GM18873 (cell line): ENCODE results near the gene ERICH6.
A peak's percentile ranks its signal among the peaks of the same experiment; 100 is the strongest.

Source experiments
- ATAC-seq: cut with Tn5 transposase; IDR thresholded peaks from one replicate; pipeline ENCODE4 v1.9.1; 2021; ENCODE audit warnings: mild to moderate bottlenecking, moderate library complexity, moderate number of reproducible peaks; ENCODE audit not compliant: unreplicated experiment, low FRiP score

The ERICH6 gene

GRCh38 chr3:150703756-150704344, at the start of gene ERICH6:
Gene ERICH6 (minus strand): TSS chr3:150703920. CDS start chr3:150703898, 22 bp downstream.
- ATAC-seq: peak; percentile 95

GRCh38 chr3:150751781-150752263, 48.1 kb upstream of the ERICH6 start:
- no peak for ATAC-seq

- no peak for ATAC-seq
These were observed 45.5 kb upstream of the ERICH6 start for GRCh38 chr3:150749255-150749654.

GRCh38 chr3:150748684-150749047, 44.9 kb upstream of the ERICH6 start:
- no peak for ATAC-seq

- ATAC-seq: no peak
These were observed 44.4 kb upstream of the ERICH6 start for GRCh38 chr3:150747886-150748683.

GRCh38 chr3:150746791-150747590, 43.3 kb upstream of the ERICH6 start:
- no peak for ATAC-seq

GRCh38 chr3:150745832-150746231, 42.1 kb upstream of the ERICH6 start:
- ATAC-seq: no peak

GRCh38 chr3:150744919-150745211, 41.1 kb upstream of the ERICH6 start:
- no peak for ATAC-seq

- ATAC-seq: no peak
These were observed 40.6 kb upstream of the ERICH6 start for GRCh38 chr3:150744041-150744918.

GRCh38 chr3:150743508-150743907, 39.8 kb upstream of the ERICH6 start:
- no peak for ATAC-seq

GRCh38 chr3:150742679-150743078, 39.0 kb upstream of the ERICH6 start:
- ATAC-seq: no peak

- ATAC-seq: no peak
These were observed 38.4 kb upstream of the ERICH6 start for GRCh38 chr3:150742141-150742523.

GRCh38 chr3:150741497-150742140, 37.9 kb upstream of the ERICH6 start:
- ATAC-seq: no peak

- no peak for ATAC-seq
These were observed 37.2 kb upstream of the ERICH6 start for GRCh38 chr3:150740733-150741496.

- ATAC-seq: no peak
These were observed 36.3 kb upstream of the ERICH6 start for GRCh38 chr3:150739877-150740645.

- no peak for ATAC-seq
These were observed 35.6 kb upstream of the ERICH6 start for GRCh38 chr3:150739200-150739863.

- ATAC-seq: no peak
These were observed 35.0 kb upstream of the ERICH6 start for GRCh38 chr3:150738688-150739087.
